K562 (cell line): ENCODE measurements around the gene CFDP1. TPM values are rescaled to one million over a fixed set of nuclear protein-coding genes. Genes with fewer than 3 reads are reported as not detected.
"Not testable (repeated sequence)": the region's sequence is repeated elsewhere in the genome, so short reads cannot be mapped to it uniquely, and the experiment has no call there.

ENCODE experiments used
- ATAC-seq: fragments of 200-7000 bp; cut with Tn5 transposase; 3 replicates; pipeline ENCODE4 v1.9.1; 2020; ENCODE audit warnings: moderate library complexity
- BruUV-seq: library from RNA; stranded (reverse); fragments of 400-500 nt; replicated peaks from 2 replicates; lab custom pipeline; 2021; lab: Mats Ljungman, UMichigan
- CTCF ChIA-PET: fragments of 300-600 bp; formaldehyde crosslinking; extraction: SDS; loops from one replicate; lab custom pipeline; 2021; ENCODE audit warnings: low intra/inter-chr PET ratio; lab: Yijun Ruan, JAX
- POLR2A ChIA-PET: fragments of 300-600, 350-650 bp; sonication (Branson Sonifier 250); formaldehyde crosslinking; extraction: SDS; loops from one replicate; lab custom pipeline; 2021; ENCODE audit warnings: antibody characterized with exemption, inconsistent platforms; lab: Yijun Ruan, JAX
- DNase-seq, 4 experiments: peaks; one replicate each; pipeline versions ENCODE4 v3.0.0 to v3.0.0-alpha.2; 2011 to 2018; ENCODE audit warnings: low spot score in 3 of 4, mixed read lengths in 3 of 4; ENCODE audit errors: extremely low read depth in 1 of 4
- FAIRE-seq: peaks from 2 replicates; lab custom pipeline; 2011; peaks lifted over from hg19 to GRCh38; lab: Jason Lieb, UNC
- H2AFZ ChIP-seq: 2 replicates; pipeline ENCODE4 v1.6.0; 2011; ENCODE audit warnings: low read depth, low read length, control low read depth, inconsistent platforms
- H3K27ac ChIP-seq: fragments of 200-600 bp; 3 replicates; pipeline ENCODE4 v1.8.0; 2011; ENCODE audit warnings: low read depth, mild to moderate bottlenecking, control low read depth, inconsistent platforms, low read length, moderate library complexity, mixed read lengths; ENCODE audit errors: extremely low read depth
- H3K27me3 ChIP-seq, 2 experiments: fragments of 300-600 bp in 1 of 2; 2 replicates in 1 of 2; 3 replicates in 1 of 2; pipeline versions ENCODE4 v1.6.0 to v1.8.0; 2011; ENCODE audit warnings: inconsistent platforms in 2 of 2, low read length in 2 of 2, mild to moderate bottlenecking in 1 of 2, mixed read lengths in 1 of 2, moderate library complexity in 1 of 2; ENCODE audit not compliant: control insufficient read depth in 2 of 2, insufficient read depth in 2 of 2
- H3K36me3 ChIP-seq: fragments of 300-600 bp; 3 replicates; pipeline ENCODE4 v1.8.0; 2011; ENCODE audit warnings: mild to moderate bottlenecking, low read length, inconsistent platforms; ENCODE audit not compliant: control insufficient read depth, insufficient read depth
- H3K4me1 ChIP-seq, 2 experiments: fragments of 200-600 bp in 1 of 2; replicated peaks in 1 of 2; 2 replicates in 1 of 2; 3 replicates in 1 of 2; pipeline versions ENCODE4 v1.5.1 to v1.8.0; 2011; ENCODE audit warnings: inconsistent platforms in 2 of 2, low read length in 2 of 2, mild to moderate bottlenecking in 1 of 2, mixed read lengths in 1 of 2, moderate library complexity in 1 of 2; ENCODE audit not compliant: control insufficient read depth in 2 of 2, insufficient read depth in 2 of 2
- H3K4me2 ChIP-seq: 2 replicates; pipeline ENCODE4 v1.6.1; 2011; ENCODE audit warnings: low read length, control low read depth, inconsistent platforms, mixed read lengths; ENCODE audit not compliant: insufficient read depth
- H3K4me3 ChIP-seq: fragments of 200-600 bp; sonication (generic), shearing (Covaris generic); 2 replicates; pipeline ENCODE4 v1.5.1; 2016; ENCODE audit warnings: control low read depth, inconsistent platforms
- H3K79me2 ChIP-seq: fragments of 200-600 bp; 3 replicates; pipeline ENCODE4 v1.8.0; 2011; ENCODE audit warnings: low read length, inconsistent platforms; ENCODE audit not compliant: control insufficient read depth, insufficient read depth
- H3K9ac ChIP-seq, 2 experiments: 2 replicates each; pipeline versions ENCODE4 v1.6.0 to v1.6.1; 2011; ENCODE audit warnings: low read depth in 2 of 2, low read length in 2 of 2, control low read depth in 1 of 2, inconsistent platforms in 1 of 2, mild to moderate bottlenecking in 1 of 2, mixed read lengths in 1 of 2; ENCODE audit not compliant: insufficient read depth in 1 of 2
- H3K9me1 ChIP-seq: one replicate; pipeline ENCODE4 v1.6.0; 2011; ENCODE audit warnings: inconsistent platforms, mild to moderate bottlenecking, low read length, moderate library complexity; ENCODE audit not compliant: control insufficient read depth, insufficient read depth
- H3K9me3 ChIP-seq: replicated peaks from 2 replicates; pipeline ENCODE4 v1.5.1; 2011; ENCODE audit warnings: low read depth, low read length, inconsistent platforms; ENCODE audit not compliant: control insufficient read depth, insufficient read depth
- H4K20me1 ChIP-seq: replicated peaks from 2 replicates; pipeline ENCODE4 v1.6.1; 2011; ENCODE audit warnings: low read length, inconsistent platforms, mixed read lengths; ENCODE audit not compliant: control insufficient read depth, insufficient read depth
- SMARCA5 ChIP-seq: fragments of 450-650 bp; IDR thresholded peaks from 2 replicates; pipeline ENCODE4 v1.6.1; 2016
- ZNF121 ChIP-seq: sonication (generic); formaldehyde crosslinking; conservative IDR thresholded peaks from 2 replicates; pipeline ENCODE4 v1.8.0; 2022; ENCODE audit warnings: missing genetic modification reagents
- WGBS: fragments of 100-300 bp; shearing (Covaris generic); methylation state at CpG from one replicate; pipeline ENCODE4 v1.1.6; 2016; ENCODE audit warnings: low coverage, mixed read lengths; ENCODE audit not compliant: insufficient coverage; ENCODE audit errors: missing lambda C conversion rate; 5-methylcytosine and 5-hydroxymethylcytosine counted together
- in situ Hi-C: fragments of 300-500 bp; cut with MboI; formaldehyde crosslinking; loops from 4 replicates; pipeline ENCODE4 v1.15.0; 2018; ENCODE audit warnings: inconsistent platforms, mixed read lengths
- intact Hi-C: fragments of 100-400 bp; cut with micrococcal nuclease; formaldehyde crosslinking; loops from 2 replicates; pipeline ENCODE4 v1.14.2; 2022
- polyA plus RNA-seq, 8 experiments: library from polyadenylated mRNA; depleted of rRNA in 4 of 8; stranded (reverse) in 5 of 8; unstranded in 3 of 8; fragments of >200 nt; fragmentation: Nextera tagmentation in 2 of 8; fragmentation: Illumina TruSeq in 1 of 8; extraction: Ambion mirVana in 2 of 8; extraction: Trizol in 1 of 8; gene quantifications; 2 replicates each; pipeline versions ENCODE4 v1.2.1 to v1.2.3, GENCODE V29; 2011 to 2014; ENCODE audit warnings: inconsistent platforms in 1 of 8, missing spikeins in 1 of 8
- total RNA-seq, 7 experiments: library from RNA; depleted of rRNA in 6 of 7; stranded (reverse); fragments of >200 nt in 6 of 7; fragmentation: Illumina TruSeq in 2 of 7; extraction: Trizol in 2 of 7; gene quantifications; 2 replicates each; pipeline versions ENCODE4 v1.2.1 to v1.2.3, GENCODE V29; 2011 to 2021; ENCODE audit warnings: low replicate concordance in 1 of 7

CFDP1 gene
- total and polyA plus RNA-seq, 9 of the 15 experiments (the other 6 are each of a cell fraction or from before 2014, with no cell fraction given), result 31.5 to 78.4 (median 61.7) TPM

- H3K4me3 ChIP-seq, H3K79me2 ChIP-seq, H4K20me1 ChIP-seq, H3K4me1 ChIP-seq, H3K9me1 ChIP-seq, CTCF ChIA-PET, BruUV-seq, H3K4me2 ChIP-seq, H3K9ac ChIP-seq, DNase-seq, in situ Hi-C loops, H3K36me3 ChIP-seq, intact Hi-C loops, H2AFZ ChIP-seq, FAIRE-seq, H3K9me3 ChIP-seq, ATAC-seq, H3K27ac ChIP-seq: not testable (repeated sequence)
- peak; percentile 25; the same call in 1 of the 2 replicates for TF ChIP-seq ZNF121 (CRISPR knock-in tag)
- peaks cover 15 to 37% of the 10 kb centered on the region in 2 experiments for H3K27me3 ChIP-seq
- 6% methylated on average over 2 of the region's 2 CpGs for WGBS
- POLR2A ChIA-PET, result interaction anchor here (0.6 to 1.3 kb wide), 3 partner anchors 15 to 46 kb away, joined by 3 to 5 read pairs (median 3); no protein-coding TSS in a partner anchor
Measured at GRCh38 chr16:75281009-75281408, 152.3 kb downstream of the CFDP1 start.

- POLR2A ChIA-PET, result interaction anchor here (0.6 kb wide), 2 partner anchors 46 to 295 kb away, joined by 3 read pairs; partner anchors contain the start of gene WDR59
- no peak overlapping the region for H3K4me2 ChIP-seq
- CTCF ChIA-PET, result no interaction called here
- WGBS, result 7% methylated on average over 8 of the region's 8 CpGs
- no peak overlapping the region for H2AFZ ChIP-seq
- no peak overlapping the region for H3K9ac ChIP-seq
- intact Hi-C loops (no loop called here), in situ Hi-C loops (no loop called here)
- H3K9me3 ChIP-seq, result no peaks in the 10 kb centered on the region
- no peak for FAIRE-seq
- no peaks in the 10 kb centered on the region for H3K36me3 ChIP-seq
- no peak overlapping the region for H3K27ac ChIP-seq
- TF ChIP-seq SMARCA5, result no peak
- BruUV-seq, result no TSS peak
- no peaks in the 10 kb centered on the region for H3K79me2 ChIP-seq
- no peaks in the 10 kb centered on the region for H4K20me1 ChIP-seq
- H3K27me3 ChIP-seq, result peaks cover 15 to 38% of the 10 kb centered on the region in 2 experiments
- no peak overlapping the region for H3K4me3 ChIP-seq
- DNase-seq, result no peak
- H3K4me1 ChIP-seq, result peaks cover 0 to 3% of the 10 kb centered on the region in 2 experiments; a peak in 1 of 5 replicates
- no peaks in the 10 kb centered on the region for H3K9me1 ChIP-seq
- no peak for ATAC-seq
Measured at GRCh38 chr16:75280331-75280804, 152.9 kb downstream of the CFDP1 start.
